DLD1 (cell line): ENCODE results near the gene FREM3.

Source experiments
- in situ Hi-C: cut with HindIII; loops from 2 replicates; pipeline ENCODE4 v1.10.0; 2017; ENCODE audit warnings: low sequenced_read_pairs

Gene FREM3

GRCh38 chr4:143668930-143669552 lies 31.4 kb downstream of the FREM3 start:
- in situ Hi-C loops = no loop called here

GRCh38 chr4:143667461-143667860 lies 33.0 kb downstream of the FREM3 start:
- in situ Hi-C loops = no loop called here

GRCh38 chr4:143658336-143658735 lies 42.1 kb downstream of the FREM3 start:
- in situ Hi-C loops = no loop called here

GRCh38 chr4:143654571-143654970 lies 45.9 kb downstream of the FREM3 start:
- in situ Hi-C loops = no loop called here

- in situ Hi-C loops = no loop called here
These were observed 47.4 kb downstream of the FREM3 start for GRCh38 chr4:143653031-143653430.

GRCh38 chr4:143643399-143643798 lies 57.1 kb downstream of the FREM3 start:
- in situ Hi-C loops = no loop called here

GRCh38 chr4:143642611-143643010 lies 57.9 kb downstream of the FREM3 start:
- in situ Hi-C loops = no loop called here

- in situ Hi-C loops = no loop called here
These were observed 59.1 kb downstream of the FREM3 start for GRCh38 chr4:143641361-143641760.

GRCh38 chr4:143634763-143635162 lies 65.7 kb downstream of the FREM3 start:
- in situ Hi-C loops = no loop called here

GRCh38 chr4:143633833-143634232 lies 66.6 kb downstream of the FREM3 start:
- in situ Hi-C loops = no loop called here

- in situ Hi-C loops = no loop called here
These were observed 74.2 kb downstream of the FREM3 start for GRCh38 chr4:143626134-143626911.

GRCh38 chr4:143625632-143626031 lies 74.8 kb downstream of the FREM3 start:
- in situ Hi-C loops = no loop called here

- in situ Hi-C loops = no loop called here
These were observed 76.6 kb downstream of the FREM3 start for GRCh38 chr4:143623896-143624295.

GRCh38 chr4:143618811-143619210 lies 81.7 kb downstream of the FREM3 start:
- in situ Hi-C loops = no loop called here

- in situ Hi-C loops = no loop called here
These were observed 82.3 kb downstream of the FREM3 start for GRCh38 chr4:143617994-143618679.

- in situ Hi-C loops = no loop called here
These were observed 83.7 kb downstream of the FREM3 start for GRCh38 chr4:143616771-143617170.

GRCh38 chr4:143609492-143609891 lies 91.0 kb downstream of the FREM3 start:
- in situ Hi-C loops = no loop called here

GRCh38 chr4:143606480-143606879 lies 94.0 kb downstream of the FREM3 start:
- in situ Hi-C loops = no loop called here

GRCh38 chr4:143599827-143600226 lies 100.6 kb downstream of the FREM3 start:
- in situ Hi-C loops = no loop called here

GRCh38 chr4:143598816-143599215 lies 101.7 kb downstream of the FREM3 start:
- in situ Hi-C loops = no loop called here

GRCh38 chr4:143597276-143597675 lies 103.2 kb downstream of the FREM3 start:
- in situ Hi-C loops = no loop called here

GRCh38 chr4:143587703-143588102 lies 112.8 kb downstream of the FREM3 start:
- in situ Hi-C loops = no loop called here
